Non-pigmented ciliary epithelial cell (primary cell): ENCODE data around the gene FBXO21.

Source experiments
- DNase-seq: peaks from one replicate; pipeline ENCODE4 v3.0.0-alpha.2; 2010; ENCODE audit warnings: low read depth

FBXO21 gene

GRCh38 chr12:117165342-117165741 lies 24.9 kb downstream of the FBXO21 start:
- no peak for DNase-seq

DNA sequence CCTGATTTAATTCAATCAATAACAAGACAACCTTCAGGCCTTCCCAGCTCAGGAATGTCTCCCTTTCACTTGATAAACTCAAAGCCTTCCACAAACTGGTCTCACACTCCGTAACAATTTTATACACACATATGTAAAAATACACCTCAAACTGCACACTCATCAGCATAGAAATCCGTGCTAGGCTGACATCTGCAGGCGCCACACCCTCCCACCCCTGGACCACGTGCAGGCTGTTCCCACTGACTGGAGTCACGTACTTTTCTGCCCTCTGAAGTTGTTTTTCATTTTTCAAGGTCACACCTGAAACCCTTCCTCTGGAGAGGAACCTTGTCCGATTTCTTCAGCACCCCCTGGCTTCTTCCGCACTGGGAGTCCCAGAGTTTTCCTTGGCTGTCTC lies 27.6 kb downstream of the FBXO21 start:
- DNase-seq = no peak

DNA sequence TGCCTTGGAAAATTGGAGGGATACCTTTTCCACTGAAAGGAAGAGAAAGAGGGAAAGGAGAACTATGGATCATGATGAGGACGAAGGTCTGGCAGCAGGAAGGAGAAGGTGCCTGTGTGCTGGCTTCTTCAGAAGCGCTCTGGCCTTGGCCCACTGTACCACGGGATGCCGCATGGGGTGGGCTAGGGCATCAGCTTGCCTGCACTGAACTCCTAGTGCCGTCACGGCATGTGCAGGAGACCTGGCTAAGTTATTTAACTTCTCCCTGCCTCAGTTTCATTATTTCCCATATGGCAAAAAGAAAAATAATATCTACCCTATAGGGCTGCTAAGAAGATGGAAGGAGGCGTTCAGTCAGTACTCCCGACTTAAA lies 28.1 kb downstream of the FBXO21 start:
- no peak for DNase-seq

- DNase-seq = no peak
These were observed 28.7 kb downstream of the FBXO21 start for GRCh38 chr12:117161460-117162166.

GRCh38 chr12:117159674-117160073 lies 30.6 kb downstream of the FBXO21 start:
- DNase-seq = no peak

DNA sequence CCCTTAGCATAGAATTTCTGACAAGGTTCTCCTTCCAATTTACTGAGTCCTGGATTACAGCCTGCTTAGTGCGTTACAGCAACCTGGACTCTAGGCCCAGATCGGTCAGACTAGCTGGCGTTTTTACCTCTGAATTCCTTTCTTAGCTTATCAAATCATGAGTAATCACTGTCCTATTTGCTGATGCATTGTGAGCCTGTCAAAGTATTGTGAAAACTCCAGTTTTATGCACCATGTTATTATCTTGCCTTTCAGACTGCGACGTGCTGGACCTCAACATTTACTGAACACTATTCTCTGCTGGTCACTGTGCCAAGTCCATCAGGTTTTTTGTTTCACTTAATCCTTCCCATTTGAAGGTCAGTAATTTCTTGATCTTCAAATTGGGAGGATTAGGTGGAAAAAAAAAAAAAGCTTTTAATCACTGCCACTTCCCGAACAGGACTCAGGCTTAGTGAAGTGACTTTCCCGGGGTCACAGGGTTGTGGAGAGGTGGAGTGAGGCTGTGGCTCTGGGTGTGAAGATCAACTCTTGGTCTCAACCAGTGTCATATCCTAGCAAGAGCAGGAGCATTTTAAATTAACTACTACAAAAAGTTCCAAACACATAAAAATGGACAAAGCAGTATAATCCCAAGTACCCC lies 31.2 kb downstream of the FBXO21 start:
- peak; percentile 32 for DNase-seq

DNA sequence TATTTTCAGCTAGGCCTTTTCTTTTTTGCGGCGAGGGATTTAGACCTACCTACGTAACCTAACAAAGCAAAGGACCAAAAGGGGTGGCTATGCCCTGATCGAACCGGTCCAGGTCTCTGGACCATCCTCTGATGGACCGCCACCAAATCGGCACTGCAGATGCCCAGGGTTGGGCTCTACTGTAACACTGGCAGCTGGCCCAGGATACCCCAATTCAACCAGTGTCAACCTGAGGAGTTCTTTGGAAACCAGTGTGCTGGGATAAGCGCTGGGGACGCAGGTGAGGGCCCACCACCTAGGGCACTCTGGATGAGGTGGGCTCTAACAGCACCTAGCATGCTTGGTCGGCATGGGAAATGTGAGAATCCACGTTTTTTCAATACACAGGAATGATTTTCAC lies 32.2 kb downstream of the FBXO21 start:
- DNase-seq = no peak

GRCh38 chr12:117155278-117156060 lies 34.8 kb downstream of the FBXO21 start:
- DNase-seq = no peak

GRCh38 chr12:117152793-117153775 lies 37.2 kb downstream of the FBXO21 start:
- DNase-seq = no peak

GRCh38 chr12:117151403-117152031 lies 38.8 kb downstream of the FBXO21 start:
- DNase-seq = no peak

- no peak for DNase-seq
These were observed 40.8 kb downstream of the FBXO21 start for GRCh38 chr12:117149431-117149830.

DNA sequence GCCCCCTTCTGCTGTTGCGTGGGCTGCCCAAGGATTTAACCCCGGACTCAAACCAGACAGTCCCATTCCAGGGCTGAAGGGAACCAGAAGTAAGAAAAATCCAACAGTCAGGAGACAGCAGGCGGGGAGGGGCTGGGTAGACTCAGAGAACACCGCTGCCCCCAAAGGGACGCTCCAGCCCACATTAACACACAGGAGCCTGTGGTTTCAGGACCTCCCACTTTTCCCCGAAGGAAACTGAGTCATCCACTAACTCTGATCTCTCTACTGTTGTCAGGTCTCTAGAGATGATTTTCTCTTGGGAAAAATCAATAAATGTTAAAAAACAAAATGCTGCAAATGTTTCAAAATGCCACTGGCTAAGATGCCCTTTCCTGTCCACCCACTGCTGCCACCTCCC lies 41.6 kb downstream of the FBXO21 start:
- DNase-seq = no peak

DNA sequence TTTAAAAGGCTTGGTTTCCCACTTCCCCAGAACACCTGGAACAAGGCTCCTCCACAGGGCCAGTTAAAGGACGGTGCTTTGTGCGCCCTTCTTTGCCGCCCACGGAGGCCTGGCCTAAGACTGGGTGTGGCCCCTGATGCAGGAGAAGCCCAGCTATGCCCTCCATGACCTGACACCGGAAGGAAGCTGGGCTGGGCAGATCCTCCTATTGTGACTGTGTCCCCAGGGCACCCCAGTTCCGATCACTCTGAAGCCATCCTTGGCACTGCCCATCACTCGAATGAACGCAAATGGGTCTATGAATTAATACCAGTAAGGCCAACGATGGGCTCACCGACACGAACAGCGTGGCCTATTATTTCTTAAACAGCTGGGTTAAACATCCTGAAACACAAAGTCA lies 42.6 kb downstream of the FBXO21 start:
- no peak for DNase-seq

DNA sequence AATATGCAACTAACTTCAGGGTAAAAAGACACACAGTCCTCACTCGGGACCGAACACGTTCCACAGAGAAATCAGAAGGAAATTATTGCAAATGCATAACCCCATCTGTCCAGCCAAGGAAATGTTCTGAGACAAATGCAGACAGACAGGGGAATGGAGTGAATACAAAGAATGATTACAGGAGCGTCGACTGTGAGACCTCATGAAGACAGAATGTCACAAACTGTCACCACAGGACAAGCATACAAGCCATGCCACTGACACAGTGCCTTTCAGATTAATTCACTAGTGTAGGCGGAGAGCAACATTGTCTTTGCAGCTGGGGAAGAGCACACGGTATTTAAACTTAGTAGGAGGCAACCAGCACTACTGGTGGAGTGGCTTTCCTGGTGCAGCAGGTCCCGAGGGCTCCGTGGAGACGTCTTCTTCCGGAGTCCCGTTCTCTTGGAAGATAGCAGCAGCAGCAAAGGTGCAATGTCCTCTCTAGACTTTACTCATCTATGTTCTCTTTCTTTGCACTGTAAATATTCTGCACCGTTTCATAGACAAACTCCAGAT lies 44.6 kb downstream of the FBXO21 start:
- DNase-seq = no peak

- DNase-seq = no peak
These were observed 45.7 kb downstream of the FBXO21 start for GRCh38 chr12:117144599-117144998.

GRCh38 chr12:117143008-117143532 lies 47.2 kb downstream of the FBXO21 start:
- no peak for DNase-seq

DNA sequence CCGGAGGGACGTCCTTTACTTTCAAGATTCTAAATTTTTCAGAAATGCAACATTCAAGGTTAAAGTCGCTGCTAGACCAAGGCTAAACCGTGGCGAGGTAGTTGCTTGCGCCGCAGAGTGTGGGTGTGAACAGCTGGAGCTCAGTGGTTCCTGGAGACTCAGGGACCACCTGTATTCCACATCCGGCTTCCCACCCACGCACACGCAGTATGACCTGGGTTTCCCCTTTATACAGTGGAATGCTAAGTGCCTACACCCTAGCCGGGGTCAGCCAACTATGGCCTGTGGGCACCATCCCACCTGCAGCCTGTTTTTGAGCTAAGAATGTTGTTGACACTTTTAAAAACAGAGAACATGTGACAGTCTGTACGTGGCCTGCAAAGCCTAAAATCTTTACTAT lies 48.2 kb downstream of the FBXO21 start:
- DNase-seq = no peak

DNA sequence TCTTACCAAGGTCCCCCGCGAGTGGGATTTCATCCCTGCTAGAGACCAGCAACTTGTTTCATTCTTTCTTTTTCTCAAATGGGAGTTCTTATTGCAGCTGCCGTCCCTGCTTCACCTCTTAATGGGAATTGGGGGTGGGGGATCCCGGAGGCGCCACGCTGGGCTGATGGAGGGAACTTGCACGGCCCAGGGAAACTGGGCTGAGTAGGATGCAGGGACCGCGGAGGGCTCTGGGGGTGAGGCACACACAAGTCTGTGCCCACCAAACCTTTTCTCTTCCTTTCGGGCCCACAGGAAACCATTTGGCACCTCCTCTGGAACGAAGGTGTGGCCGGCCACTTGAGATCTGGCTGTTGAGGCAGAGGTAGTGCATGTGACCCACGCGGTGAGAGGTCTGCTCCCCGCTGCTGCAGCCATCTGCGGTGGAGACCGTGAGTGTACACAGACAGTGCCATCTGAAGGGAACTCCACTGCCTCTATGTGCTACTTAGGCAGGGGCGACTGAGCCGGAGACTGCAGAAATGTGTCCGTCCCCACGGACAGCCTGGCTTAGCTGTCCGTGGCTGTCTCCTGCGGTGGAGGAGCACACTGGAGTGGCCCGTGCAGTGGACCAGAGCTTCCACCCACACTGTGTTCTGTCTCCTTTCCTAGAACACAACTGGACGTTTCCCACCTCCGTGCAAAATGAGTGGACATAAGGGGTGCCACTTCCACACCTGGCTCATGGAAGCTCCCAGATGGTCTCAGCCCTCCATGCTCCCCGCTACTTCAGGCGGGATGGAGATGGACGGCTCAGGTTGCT lies 49.0 kb downstream of the FBXO21 start:
- DNase-seq = no peak

GRCh38 chr12:117140397-117141096 lies 49.7 kb downstream of the FBXO21 start:
- no peak for DNase-seq
